CD4-positive, alpha-beta T cell treated with Interleukin-15 for 1 hour (primary cell): ENCODE measurements around the gene SLC15A1.

ENCODE experiments used
- DNase-seq: peaks from one replicate; pipeline ENCODE4 v3.0.0-alpha.2; 2020

SLC15A1 gene, protein sequence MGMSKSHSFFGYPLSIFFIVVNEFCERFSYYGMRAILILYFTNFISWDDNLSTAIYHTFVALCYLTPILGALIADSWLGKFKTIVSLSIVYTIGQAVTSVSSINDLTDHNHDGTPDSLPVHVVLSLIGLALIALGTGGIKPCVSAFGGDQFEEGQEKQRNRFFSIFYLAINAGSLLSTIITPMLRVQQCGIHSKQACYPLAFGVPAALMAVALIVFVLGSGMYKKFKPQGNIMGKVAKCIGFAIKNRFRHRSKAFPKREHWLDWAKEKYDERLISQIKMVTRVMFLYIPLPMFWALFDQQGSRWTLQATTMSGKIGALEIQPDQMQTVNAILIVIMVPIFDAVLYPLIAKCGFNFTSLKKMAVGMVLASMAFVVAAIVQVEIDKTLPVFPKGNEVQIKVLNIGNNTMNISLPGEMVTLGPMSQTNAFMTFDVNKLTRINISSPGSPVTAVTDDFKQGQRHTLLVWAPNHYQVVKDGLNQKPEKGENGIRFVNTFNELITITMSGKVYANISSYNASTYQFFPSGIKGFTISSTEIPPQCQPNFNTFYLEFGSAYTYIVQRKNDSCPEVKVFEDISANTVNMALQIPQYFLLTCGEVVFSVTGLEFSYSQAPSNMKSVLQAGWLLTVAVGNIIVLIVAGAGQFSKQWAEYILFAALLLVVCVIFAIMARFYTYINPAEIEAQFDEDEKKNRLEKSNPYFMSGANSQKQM

DNA sequence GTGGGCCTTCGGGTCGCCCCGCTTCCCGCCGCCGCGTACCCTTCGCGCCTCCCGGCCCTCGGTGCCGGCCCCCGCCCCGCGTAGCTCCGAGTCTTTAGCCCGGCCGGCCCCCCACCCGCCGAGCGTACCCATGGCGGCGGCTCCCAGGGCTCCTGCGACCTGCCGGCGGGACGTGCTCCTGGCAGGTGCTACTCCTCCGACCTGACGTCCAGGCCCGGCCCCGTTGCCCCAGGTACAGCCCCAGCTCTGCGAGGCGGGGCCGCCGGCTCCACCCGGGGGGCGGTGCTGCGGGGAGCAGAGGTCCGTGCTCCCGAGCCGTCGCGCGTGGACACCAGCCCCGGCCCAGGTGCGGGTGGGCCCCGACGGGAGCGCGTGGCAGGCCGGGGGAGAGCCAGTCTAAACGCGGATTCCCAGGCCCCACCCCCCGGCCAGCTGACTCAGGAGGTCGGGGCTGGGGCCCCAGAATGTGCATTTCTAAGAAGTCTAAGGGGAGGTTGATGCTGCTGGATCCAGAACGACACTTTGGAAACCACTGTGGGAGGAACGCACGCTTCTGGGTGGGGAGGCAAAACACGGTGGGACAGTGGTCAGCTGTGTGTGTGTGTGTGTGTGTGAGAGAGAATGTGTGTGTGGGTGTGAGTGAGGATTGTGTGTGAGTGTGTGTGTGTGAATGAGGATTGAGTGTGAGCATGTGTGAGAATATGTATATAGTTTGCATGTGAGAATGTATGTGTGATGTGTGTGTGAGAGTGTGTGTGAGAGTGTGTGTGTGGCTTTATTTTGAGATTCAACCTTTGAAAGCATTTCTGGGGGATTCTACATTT, at the start of gene SLC15A1:
SLC15A1 (minus strand) TSS at position 206 of the 824 bp plus-strand sequence; CDS start at position 132, 74 bp downstream.
- no peak for DNase-seq

- no peak for DNase-seq
Measured at GRCh38 chr13:98801626-98802418, 49.4 kb upstream of the SLC15A1 start.

- DNase-seq: no peak
Measured at GRCh38 chr13:98800078-98800477, 47.6 kb upstream of the SLC15A1 start.

DNA sequence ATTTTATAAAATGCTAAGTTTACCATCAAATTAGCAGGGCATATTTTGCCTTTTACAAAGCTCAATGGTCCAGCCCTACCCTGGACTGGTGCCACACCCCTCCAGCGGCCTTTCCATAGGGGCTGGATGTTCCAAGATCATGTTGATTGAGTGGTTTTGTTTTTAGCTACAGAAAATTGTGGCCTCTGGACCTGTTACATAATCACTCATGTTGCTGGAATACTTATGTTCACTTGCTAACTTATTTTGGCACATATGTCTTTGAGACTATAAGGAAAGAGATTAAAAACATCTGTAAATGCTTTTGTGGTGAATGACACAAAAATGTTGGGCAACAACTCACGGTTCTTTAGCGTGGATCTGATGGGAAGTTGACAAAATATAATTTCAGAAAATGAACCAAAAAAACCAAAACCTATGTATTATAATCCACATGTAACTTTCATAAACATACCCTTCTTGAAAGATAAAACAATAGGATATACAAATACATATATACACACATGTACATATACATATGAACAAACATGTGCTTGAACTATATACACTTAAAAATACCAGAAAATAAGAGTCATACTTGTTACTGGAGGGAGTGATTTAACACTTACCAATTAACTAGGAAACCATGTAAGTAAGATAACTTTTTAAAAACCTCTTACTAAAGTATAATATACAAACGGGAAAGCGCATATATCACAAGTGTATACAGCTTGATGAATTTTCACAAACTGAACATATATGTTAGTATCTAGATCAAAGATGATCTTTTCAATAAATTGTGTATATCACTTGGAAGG, 46.6 kb upstream of the SLC15A1 start:
- no peak for DNase-seq

- DNase-seq: no peak
Measured at GRCh38 chr13:98797456-98797855, 45.0 kb upstream of the SLC15A1 start.

DNA sequence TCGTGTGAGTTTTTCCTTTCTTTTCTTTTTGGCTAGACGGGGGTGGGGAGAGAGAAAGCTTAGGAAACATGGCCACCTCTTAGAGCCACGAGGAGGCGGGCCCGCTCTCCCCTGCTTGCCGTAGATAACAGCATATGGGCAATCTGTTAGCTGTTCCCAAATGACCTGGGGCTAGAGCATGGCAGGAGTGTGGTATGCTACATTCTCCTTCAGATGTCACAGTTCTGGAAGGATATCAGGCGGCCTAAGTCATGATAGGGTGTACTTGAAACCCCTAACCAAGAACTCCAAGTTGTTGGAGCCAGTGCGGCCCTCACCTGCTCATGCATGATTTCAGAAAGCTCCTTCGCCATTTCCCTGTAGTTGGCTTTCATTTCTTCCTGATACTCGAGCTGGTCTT, 44.3 kb upstream of the SLC15A1 start:
- no peak for DNase-seq

- DNase-seq: no peak
Measured at GRCh38 chr13:98796191-98796590, 43.7 kb upstream of the SLC15A1 start.

DNA sequence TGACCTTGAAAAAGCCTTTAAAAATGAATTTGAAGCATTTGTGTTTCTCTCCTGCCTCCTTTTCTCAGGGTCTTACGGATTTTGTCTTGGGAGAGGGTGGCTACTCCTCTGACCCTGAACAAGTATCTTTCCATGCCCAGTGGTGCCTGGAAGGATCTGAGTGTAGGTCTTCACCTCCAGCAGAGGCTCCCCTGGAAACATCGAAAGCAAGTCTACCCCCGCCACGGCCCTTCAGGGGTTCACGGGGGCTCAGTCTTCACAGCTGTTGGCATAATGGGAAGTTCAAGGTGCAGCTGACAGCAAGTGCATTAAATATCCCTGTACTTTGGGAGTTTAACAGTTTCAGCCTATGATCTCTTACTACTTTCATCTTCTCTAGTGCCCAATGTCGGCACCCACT, 42.7 kb upstream of the SLC15A1 start:
- no peak for DNase-seq

DNA sequence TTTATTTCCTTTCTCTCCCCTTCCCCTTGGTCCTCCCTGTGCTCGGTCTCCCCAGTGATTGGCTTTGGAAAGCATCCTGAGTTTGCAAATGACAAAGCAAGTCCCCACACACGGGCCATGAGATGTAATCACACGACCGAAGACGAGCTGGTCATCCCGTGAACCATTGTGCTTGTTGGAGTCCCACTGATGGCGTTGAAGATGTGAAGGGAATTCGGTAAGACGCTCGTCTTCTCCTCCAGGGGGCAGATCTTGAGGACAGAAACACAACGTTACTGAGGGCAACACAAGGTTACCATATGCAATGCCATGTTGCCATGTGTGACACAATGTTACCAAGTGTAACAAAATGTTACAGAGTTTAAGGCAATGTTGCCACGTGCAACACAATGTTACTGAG, 42.0 kb upstream of the SLC15A1 start:
- DNase-seq: no peak

GRCh38 chr13:98792785-98793495, 40.5 kb upstream of the SLC15A1 start:
- no peak for DNase-seq

GRCh38 chr13:98792321-98792720, 39.8 kb upstream of the SLC15A1 start:
- no peak for DNase-seq

DNA sequence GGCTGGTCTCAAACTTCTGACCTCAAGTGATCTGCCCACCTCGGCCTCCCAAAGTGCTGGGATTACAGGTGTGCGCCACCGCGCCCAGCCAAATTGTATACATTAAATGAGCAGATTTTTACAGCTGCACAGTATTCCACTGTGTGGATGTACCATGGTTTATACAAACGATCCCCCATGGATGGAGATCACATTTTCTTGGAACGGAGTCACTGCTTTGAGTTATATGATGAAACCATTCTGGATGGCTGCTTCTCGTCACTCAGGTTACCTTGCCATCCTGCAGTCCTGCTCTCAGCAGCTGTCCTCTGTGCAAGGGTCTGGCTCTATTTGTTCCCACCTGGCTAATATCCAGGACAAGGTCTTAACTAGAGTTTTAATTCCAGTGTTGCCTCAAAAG, 39.1 kb upstream of the SLC15A1 start:
- no peak for DNase-seq

DNA sequence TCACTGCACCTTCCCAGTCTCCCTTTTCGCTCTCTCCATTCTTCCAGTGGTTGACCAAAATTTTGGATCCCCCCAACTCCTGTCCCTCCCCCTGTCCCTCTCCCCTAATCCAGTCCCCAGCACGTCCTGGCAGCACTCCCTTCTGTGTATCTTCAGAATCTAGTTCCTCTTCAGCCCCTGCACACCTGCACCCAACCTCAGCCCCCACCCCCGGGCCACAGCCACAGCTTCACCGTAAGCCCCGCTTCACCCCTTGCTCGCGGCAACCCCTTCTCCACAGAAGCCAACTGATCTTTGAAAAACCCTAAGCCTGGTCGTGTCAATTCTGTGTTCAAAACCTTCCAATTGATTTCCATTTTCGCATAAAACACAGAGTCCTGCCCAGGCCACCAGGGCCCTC, 35.5 kb upstream of the SLC15A1 start:
- no peak for DNase-seq

GRCh38 chr13:98787173-98787572, 34.7 kb upstream of the SLC15A1 start:
- DNase-seq: no peak

DNA sequence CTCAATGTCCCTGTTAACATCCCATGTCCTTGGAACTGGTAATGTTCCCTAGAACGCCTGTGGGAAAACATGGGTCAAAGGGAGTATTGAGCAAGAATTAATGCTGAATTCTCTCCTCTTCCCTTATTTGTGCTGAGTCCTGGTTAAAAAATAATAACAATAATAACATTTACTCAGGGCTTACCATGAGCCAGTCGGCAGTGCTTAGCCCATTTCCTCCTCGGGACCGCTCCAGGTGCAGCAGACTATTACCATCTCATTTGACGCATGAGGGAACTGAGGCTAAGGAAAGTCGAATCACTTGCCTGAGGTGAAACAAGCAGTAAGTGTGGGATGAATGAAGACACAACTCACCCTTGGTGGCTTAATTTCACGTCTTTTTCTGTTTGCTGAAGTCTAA, 33.6 kb upstream of the SLC15A1 start:
- DNase-seq: no peak

DNA sequence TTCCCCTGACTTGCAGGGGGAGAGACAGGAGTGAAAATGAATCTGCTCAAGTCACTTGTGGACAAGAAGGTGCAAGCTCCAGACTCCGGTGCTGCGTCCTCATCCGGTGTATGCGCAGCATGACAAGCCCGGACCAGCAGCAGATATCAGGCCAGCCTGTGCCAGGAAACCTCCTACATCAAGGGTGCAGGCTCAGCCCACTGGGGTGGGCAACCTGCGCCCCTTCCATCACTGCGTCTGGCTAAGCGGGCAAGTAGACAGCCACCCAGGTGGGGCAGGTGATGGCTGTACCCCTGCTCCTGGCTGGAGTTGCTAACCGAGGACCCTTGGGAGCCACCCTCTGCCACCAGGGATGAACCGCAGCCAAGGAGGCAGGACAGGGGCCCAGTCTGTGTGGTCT, 32.9 kb upstream of the SLC15A1 start:
- no peak for DNase-seq

- no peak for DNase-seq
Measured at GRCh38 chr13:98784666-98785065, 32.2 kb upstream of the SLC15A1 start.

DNA sequence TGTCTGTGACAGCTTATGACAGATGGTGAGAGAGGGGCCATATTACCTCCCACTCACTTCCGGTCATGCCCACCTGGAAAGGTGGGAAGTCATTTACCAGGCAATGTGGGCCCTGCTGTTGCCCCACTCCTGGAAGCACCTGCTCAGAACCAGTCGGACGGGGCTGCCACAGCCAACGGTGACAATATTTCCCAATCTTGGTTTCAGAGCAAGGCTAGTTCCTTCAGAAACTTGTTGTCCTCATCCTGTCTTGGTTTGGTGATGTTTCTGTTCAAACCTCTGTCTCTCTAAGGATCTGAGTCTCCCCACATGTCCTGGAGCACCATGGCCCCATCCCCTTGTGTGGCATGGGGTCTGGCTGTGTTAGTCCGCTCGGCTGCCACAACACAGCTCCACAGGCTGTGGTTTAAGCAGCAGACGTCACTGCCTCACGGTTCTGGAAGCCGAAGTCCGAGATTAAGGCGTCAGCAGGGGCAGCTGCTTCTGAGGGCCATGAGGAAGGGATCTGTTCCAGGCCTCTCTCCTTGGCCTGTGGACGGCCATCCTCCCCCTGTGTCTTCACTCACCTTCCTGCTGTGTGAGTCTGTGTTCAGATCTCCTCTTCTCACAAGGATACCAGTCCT, 31.5 kb upstream of the SLC15A1 start:
- no peak for DNase-seq

GRCh38 chr13:98782654-98783053, 30.2 kb upstream of the SLC15A1 start:
- no peak for DNase-seq

DNA sequence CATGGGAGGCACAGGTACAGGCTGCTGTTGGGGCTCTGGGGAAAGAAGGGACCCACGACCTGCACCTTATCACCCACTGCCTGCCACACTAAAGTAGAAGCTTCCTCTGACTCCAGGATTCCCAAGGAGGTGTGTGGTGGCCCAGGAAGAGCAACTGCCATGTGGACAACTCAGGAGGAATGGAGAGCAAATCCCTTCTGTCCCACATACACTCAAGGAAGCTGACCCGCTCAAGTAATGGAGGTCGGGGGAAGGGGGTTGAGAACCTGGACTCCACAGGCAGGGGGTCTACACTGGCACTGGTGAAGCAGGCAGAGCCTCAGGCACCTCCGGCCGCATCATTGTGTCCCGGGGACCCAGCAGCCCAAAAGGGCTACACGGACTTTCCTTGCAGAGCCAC, 29.4 kb upstream of the SLC15A1 start:
- DNase-seq: no peak

DNA sequence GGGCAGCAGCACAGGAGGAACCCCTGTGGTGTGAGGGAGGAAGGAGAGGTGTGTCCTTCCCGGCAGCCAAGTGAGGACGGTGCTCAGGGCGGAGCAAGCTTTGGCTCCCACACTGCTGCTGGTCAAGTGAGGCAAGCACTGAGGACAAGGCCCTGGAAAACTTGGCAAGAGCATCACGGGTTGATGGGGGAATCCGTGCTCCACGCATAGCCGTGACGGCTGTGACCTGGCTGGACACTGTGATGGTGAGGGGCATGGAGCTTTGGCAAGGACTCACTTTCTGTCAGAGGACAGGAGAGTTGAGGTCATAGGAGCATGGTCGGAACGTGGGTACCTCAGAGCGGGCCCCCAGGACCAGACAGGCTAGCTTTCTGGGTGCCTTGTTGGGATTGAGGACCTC, 29.0 kb upstream of the SLC15A1 start:
- no peak for DNase-seq
